Lower lobe of right lung (tissue), 2 donors: ENCODE measurements around the gene SEMA3D. TPM values are rescaled to one million over a fixed set of nuclear protein-coding genes. Genes with fewer than 3 reads are reported as not detected.

Experiments
- ATAC-seq, 2 donors: fragments of 200-7000 bp; cut with Tn5 transposase; one replicate each; pipeline ENCODE4 v1.9.1; 2020 to 2022; ENCODE audit warnings: mild to moderate bottlenecking in 2 of 2, moderate library complexity in 2 of 2
- DNase-seq: peaks from one replicate; pipeline ENCODE4 v3.0.0-alpha.2; 2020
- H3K27ac ChIP-seq: fragments of 200-600 bp; one replicate; pipeline ENCODE4 v1.8.0; 2022
- H3K27me3 ChIP-seq: fragments of 200-600 bp; one replicate; pipeline ENCODE4 v1.8.0; 2022; ENCODE audit warnings: low read depth
- H3K36me3 ChIP-seq: fragments of 200-600 bp; one replicate; pipeline ENCODE4 v1.8.0; 2022; ENCODE audit warnings: mild to moderate bottlenecking
- H3K4me1 ChIP-seq: fragments of 200-600 bp; one replicate; pipeline ENCODE4 v1.8.0; 2022
- H3K4me3 ChIP-seq: fragments of 200-600 bp; one replicate; pipeline ENCODE4 v1.8.0; 2022; ENCODE audit warnings: mild to moderate bottlenecking
- H3K9me3 ChIP-seq: fragments of 200-600 bp; one replicate; pipeline ENCODE4 v1.8.0; 2022
- CTCF ChIP-seq: fragments of 200-600 bp; IDR thresholded peaks from one replicate; pipeline ENCODE4 v1.8.0; 2022; ENCODE audit warnings: antibody characterized with exemption, mild to moderate bottlenecking
- intact Hi-C: fragments of 100-400 bp; cut with DNase I; formaldehyde crosslinking; loops from one replicate; pipeline ENCODE4 v1.11.0; 2022
- total RNA-seq: library from RNA; stranded (reverse); fragmentation: NEBNext Ultra II Directional; extraction: Animal tissue kit (Norgen Biotek cat#: 25700); gene quantifications from one replicate; pipeline ENCODE4 v1.2.1, GENCODE V29; 2021
- donor health status: DM: no; HTN: yes; CAD: no; lungs with severe emphysema.

The SEMA3D gene
- total RNA-seq, 1 donor from 2014 or later: 8.0 TPM

- DNase-seq: peak; percentile 43
- intact Hi-C loops: no loop called here
Measured at GRCh38 chr7:85185424-85186082, 1.3 kb downstream of the SEMA3D start.

GRCh38 chr7:85184599-85185423 is 2.0 kb downstream of the SEMA3D start:
- intact Hi-C loops: no loop called here
- H3K27ac ChIP-seq: peak overlapping the region; percentile 62
- peaks cover 15% of the 10 kb centered on the region for H3K27me3 ChIP-seq
- no peaks in the 10 kb centered on the region for H3K36me3 ChIP-seq
- DNase-seq (peak; percentile 43), ATAC-seq (peak in 1 of 2 donors; percentile 9)
- peak overlapping the region; percentile 56 for H3K4me3 ChIP-seq
- no peaks in the 10 kb centered on the region for H3K9me3 ChIP-seq
- no peaks in the 10 kb centered on the region for H3K4me1 ChIP-seq
- TF ChIP-seq CTCF: no peak

More at GRCh38 chr7:85185424-85186082, 1.3 kb downstream of the SEMA3D start:
- Histone ChIP-seq H3K27ac (peak overlapping the region; percentile 62), H3K9me3 (no peaks in the 10 kb centered on the region), H3K4me1 (no peaks in the 10 kb centered on the region), H3K27me3 (peaks cover 15% of the 10 kb centered on the region), H3K4me3 (peak overlapping the region; percentile 56), H3K36me3 (no peaks in the 10 kb centered on the region)
- TF ChIP-seq CTCF: no peak
- peak; percentile 53 to 64 for ATAC-seq

GRCh38 chr7:85183296-85183695 is 3.6 kb downstream of the SEMA3D start:
- Histone ChIP-seq H3K4me3 (no peak overlapping the region), H3K27ac (no peak overlapping the region), H3K27me3 (peaks cover 15% of the 10 kb centered on the region), H3K4me1 (no peaks in the 10 kb centered on the region), H3K36me3 (no peaks in the 10 kb centered on the region), H3K9me3 (peaks cover 6% of the 10 kb centered on the region)
- intact Hi-C loops: no loop called here
- ATAC-seq (no peak), DNase-seq (no peak)
- TF ChIP-seq CTCF: no peak

GRCh38 chr7:85178531-85179298 is 8.1 kb downstream of the SEMA3D start:
- TF ChIP-seq CTCF: no peak
- ATAC-seq (no peak), DNase-seq (no peak)
- no peaks in the 10 kb centered on the region for H3K4me1 ChIP-seq
- no peak overlapping the region for H3K4me3 ChIP-seq
- H3K27me3 ChIP-seq: no peaks in the 10 kb centered on the region
- H3K27ac ChIP-seq: no peak overlapping the region
- H3K9me3 ChIP-seq: peaks cover 6% of the 10 kb centered on the region
- intact Hi-C loops: no loop called here
- H3K36me3 ChIP-seq: no peaks in the 10 kb centered on the region

- H3K27ac ChIP-seq: no peak overlapping the region
- DNase-seq (no peak), ATAC-seq (no peak)
- no peak for TF ChIP-seq CTCF
- intact Hi-C loops: no loop called here
- H3K4me3 ChIP-seq: no peak overlapping the region
- peaks cover 6% of the 10 kb centered on the region for H3K9me3 ChIP-seq
- no peaks in the 10 kb centered on the region for H3K36me3 ChIP-seq
- no peaks in the 10 kb centered on the region for H3K27me3 ChIP-seq
- no peaks in the 10 kb centered on the region for H3K4me1 ChIP-seq
Measured at GRCh38 chr7:85177316-85177715, 9.5 kb downstream of the SEMA3D start.
